CD4-positive, alpha-beta T cell treated with Interleukin-21 for 1 hour (primary cell): Measurements from ENCODE around the gene KAT2A.

ENCODE experiments used
- DNase-seq: peaks from one replicate; pipeline ENCODE4 v3.0.0-alpha.2; 2020

The KAT2A gene

GRCh38 chr17:42090964-42091790, 30.0 kb downstream of the KAT2A start:
- no peak for DNase-seq

GRCh38 chr17:42088736-42089135, 32.4 kb downstream of the KAT2A start:
- no peak for DNase-seq

DNA sequence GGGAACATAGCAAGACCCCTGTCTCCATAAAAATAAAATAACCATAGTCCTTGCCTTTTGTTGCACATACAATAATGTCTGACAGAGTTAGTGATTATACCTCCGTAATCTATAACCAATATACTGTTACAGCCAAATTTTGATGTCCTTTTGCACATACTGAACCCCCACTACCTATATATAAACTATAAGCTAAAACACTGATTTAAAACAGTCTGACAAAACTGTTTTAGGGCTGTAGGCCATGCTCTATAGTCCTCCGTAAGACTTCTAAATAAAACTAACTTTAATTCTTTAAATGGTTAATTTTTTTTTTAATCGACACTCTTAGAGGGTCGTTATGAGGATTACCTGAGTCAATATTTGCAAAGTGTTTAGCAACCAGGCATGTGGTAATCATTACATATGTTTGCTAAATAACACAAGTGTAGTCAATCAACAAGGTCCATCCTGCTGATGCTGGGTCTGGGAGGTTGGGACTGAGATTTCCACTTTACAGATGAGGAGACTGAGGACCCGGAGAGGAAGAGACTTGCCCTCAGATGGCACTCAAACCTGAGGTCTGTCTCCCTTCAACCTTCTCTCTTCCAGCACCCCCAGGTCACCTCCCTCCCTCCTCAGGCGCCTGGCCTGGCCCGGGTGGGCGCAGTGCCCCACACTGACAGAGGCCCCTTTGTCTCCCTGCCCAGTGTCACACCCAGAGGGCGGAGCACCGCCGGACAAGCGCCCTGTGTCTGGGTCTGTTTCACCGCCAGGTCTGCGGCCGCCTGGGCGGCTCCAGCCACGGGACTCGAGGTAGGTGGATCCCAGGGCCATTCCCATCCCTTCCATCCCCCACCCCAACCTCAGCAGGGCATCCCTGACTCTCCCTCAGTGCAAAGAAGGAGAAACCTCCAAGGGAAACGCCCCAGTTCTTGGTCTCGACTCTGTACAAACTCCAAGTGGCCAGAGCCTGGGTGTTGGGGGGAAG, 33.1 kb downstream of the KAT2A start:
- no peak for DNase-seq

DNA sequence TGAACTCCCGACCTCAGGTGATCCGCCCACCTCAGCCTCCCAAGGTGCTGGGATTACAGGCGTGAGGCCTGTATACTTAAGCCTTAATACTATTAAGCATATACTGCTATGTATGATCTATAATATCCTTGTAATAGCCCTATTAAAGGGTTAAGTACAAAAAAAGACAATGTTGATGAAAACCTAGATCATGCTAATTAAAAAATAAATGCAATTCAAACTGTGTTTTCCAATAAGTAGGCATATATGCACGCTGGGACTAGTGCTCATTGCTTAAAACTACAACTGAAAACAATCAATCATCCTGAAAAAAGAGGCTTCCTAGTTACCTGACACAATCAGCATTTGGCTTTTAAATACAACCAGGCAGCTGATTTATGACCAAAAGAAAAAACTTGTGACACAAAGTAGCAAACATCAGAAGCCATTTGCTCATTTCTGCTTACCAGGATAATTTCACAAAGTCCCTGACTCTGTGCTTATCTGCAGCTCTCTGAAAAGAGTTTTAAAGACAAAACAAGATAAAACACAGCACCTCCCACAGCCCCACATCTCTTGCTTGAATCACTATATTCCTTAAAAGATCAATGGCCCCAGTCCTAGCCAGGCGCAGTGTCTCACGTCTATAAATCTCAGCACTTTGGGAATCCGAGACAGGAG, 34.0 kb downstream of the KAT2A start:
- DNase-seq, result no peak

GRCh38 chr17:42081516-42082129, 39.5 kb downstream of the KAT2A start:
- no peak for DNase-seq

DNA sequence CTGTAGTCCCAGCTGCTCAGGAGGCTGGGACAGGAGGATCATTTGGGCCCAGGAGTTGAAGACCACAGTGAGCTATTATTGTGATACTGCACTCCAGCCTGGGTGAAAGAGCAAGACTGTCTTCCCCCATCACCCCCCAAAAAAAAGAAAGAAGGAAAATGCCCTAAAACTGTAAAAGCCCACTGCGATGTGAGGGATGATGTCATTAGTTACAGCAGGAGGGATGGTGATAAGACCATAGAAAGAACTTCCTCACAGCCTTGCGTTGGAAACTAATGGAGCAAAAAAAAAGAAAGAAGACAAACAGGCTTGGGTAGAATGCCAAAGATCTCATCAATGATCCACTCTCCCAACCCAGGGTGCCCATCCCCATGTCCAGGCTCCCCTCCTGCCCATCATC, 41.6 kb downstream of the KAT2A start:
- no peak for DNase-seq

DNA sequence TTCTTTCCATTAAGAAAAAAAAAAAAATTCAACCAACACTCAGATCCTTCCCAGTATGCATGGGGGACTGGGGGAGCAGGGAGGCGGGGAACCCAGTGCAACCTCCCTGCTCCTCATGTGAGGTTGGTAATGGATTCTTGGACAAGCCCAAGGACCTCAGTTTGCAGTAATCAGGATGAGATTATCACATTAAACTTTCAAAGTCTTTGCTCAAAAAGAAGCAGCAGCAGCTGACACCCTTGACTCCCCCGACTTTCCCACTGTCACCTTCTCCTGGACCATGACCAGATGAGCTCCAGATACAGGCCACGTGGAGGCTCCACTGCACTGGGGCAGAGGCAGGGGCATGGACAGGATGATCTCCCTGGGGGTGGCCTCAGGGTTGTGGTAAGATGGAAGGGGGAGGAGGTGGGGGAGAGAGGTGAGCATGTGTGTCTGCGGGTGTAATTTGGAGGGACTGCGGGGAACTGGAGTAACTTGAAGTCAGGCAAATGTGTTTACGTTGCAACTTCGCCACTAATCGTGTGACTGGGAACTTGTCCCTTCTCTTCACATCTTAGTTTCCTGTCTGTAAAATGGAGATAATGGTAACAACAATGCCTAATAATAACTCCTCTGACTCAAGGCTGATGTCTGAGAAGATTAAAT, 42.6 kb downstream of the KAT2A start:
- no peak for DNase-seq

- DNase-seq, result no peak
Observed at GRCh38 chr17:42077755-42078154, 43.4 kb downstream of the KAT2A start.

DNA sequence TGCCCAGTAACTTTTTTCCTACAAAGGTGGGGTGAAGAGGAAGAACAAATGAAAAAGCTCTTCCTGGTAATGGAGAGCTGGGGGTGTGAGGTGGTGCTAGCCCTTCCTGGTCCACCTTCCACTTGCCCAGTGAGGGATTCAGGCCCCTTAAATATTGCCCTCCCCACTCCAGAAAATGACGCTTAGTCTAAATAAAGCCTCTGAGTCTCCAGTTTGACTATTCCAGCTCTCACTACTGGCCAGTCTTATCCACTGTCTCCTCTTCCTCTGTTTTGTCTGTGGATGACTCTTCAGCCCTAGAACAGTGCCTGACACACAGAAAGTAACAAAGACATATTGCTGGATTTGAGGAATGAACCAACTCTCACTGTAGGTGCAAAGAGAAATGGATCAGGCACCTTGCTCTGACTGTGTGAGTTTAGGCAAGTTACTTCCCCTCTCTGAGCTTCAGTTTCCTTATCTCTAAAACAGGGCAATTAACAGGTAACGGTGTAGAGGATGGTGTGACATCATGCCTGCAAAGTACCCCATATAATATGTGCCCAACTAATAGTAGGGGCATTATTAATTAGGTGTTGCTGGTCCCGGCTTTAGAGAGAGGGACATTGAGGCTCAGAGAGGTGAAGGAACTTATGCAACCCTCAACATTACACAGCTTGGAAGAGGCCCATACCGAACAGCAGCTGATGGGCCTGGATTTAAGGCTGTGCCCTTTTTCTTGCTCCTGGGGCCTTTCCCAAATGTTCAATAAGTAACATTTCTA, 44.2 kb downstream of the KAT2A start:
- no peak for DNase-seq

GRCh38 chr17:42075789-42076188, 45.4 kb downstream of the KAT2A start:
- no peak for DNase-seq

- no peak for DNase-seq
Observed at GRCh38 chr17:42072323-42073187, 48.6 kb downstream of the KAT2A start.

DNA sequence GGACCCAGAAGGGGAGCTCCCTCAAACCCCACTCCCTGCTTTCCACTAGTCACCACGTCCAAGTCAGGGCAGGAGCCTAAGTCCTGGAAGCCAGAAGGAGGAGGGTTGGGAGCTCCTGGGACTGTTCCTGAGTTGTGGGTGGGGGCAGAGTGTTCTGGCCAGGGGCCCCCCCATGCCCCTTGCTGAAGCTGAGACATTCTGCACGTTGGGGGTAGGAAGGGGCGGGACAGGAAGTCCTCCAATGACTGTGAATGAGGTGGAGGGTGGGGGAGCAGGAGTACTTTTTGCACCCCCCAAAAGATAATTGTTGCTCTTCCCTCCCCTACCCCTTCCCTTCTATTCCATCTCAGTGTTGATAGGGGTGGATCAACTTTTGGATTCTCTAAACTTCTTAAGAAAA, 49.4 kb downstream of the KAT2A start:
- no peak for DNase-seq

- no peak for DNase-seq
Observed at GRCh38 chr17:42068979-42069378, 52.2 kb downstream of the KAT2A start.

- peak; percentile 70 for DNase-seq
Observed at GRCh38 chr17:42067371-42068091, 53.6 kb downstream of the KAT2A start.

- no peak for DNase-seq
Observed at GRCh38 chr17:42065201-42065600, 56.0 kb downstream of the KAT2A start.
